HEK293 (cell line): ENCODE data around the gene ARHGAP21.

Experiments
- KLF10 ChIP-seq: fragments of 450-650 bp; IDR thresholded peaks from 2 replicates; pipeline ENCODE4 v1.5.1; 2018; ENCODE audit warnings: missing biosample characterization, mild to moderate bottlenecking, missing genetic modification characterization
- KLF9 ChIP-seq: fragments of 450-650 bp; formaldehyde crosslinking; IDR thresholded peaks from 2 replicates; pipeline ENCODE4 v1.5.1; 2016; ENCODE audit warnings: missing biosample characterization, missing genetic modification characterization, low read depth
- SALL2 ChIP-seq: fragments of 450-650 bp; formaldehyde crosslinking; IDR thresholded peaks from 2 replicates; pipeline ENCODE4 v1.5.0; 2017; ENCODE audit warnings: missing biosample characterization, mild to moderate bottlenecking, missing genetic modification characterization, borderline replicate concordance
- ZEB2 ChIP-seq: fragments of 450-650 bp; formaldehyde crosslinking; IDR thresholded peaks from 2 replicates; pipeline ENCODE4 v1.5.1; 2016; ENCODE audit warnings: missing biosample characterization, missing genetic modification characterization
- ZNF140 ChIP-seq: fragments of 450-650 bp; formaldehyde crosslinking; IDR thresholded peaks from 2 replicates; pipeline ENCODE4 v1.5.1; 2016; ENCODE audit warnings: missing biosample characterization, missing genetic modification characterization
- ZNF16 ChIP-seq: fragments of 450-650 bp; formaldehyde crosslinking; IDR thresholded peaks from 2 replicates; pipeline ENCODE4 v1.5.1; 2016; ENCODE audit warnings: low read depth, missing biosample characterization, missing genetic modification characterization
- ZNF239 ChIP-seq: fragments of 450-650 bp; formaldehyde crosslinking; IDR thresholded peaks from 2 replicates; pipeline ENCODE4 v1.5.1; 2016; ENCODE audit warnings: missing biosample characterization, missing genetic modification characterization
- ZNF274 ChIP-seq, 2 experiments: fragments of 200-500 bp in 1 of 2; fragments of 450-650 bp in 1 of 2; sonication (Bioruptor generic) in 1 of 2; formaldehyde crosslinking in 1 of 2; IDR thresholded peaks; 2 replicates each; pipeline versions ENCODE4 v1.5.1 to v1.6.1; 2014 to 2016; ENCODE audit warnings: borderline replicate concordance in 1 of 2, inconsistent platforms in 1 of 2, low read length in 1 of 2, missing biosample characterization in 1 of 2, missing genetic modification characterization in 1 of 2
- ZNF292 ChIP-seq: fragments of 450-650 bp; formaldehyde crosslinking; IDR thresholded peaks from 2 replicates; pipeline ENCODE4 v1.5.1; 2016; ENCODE audit warnings: low read depth, missing biosample characterization, missing genetic modification characterization, borderline replicate concordance
- ZNF707 ChIP-seq: fragments of 450-650 bp; formaldehyde crosslinking; IDR thresholded peaks from 2 replicates; pipeline ENCODE4 v1.5.1; 2016; ENCODE audit warnings: missing biosample characterization, missing genetic modification characterization
- TF ChIP-seq, protein P1 (sequence below): fragments of 450-650 bp; formaldehyde crosslinking; IDR thresholded peaks from 2 replicates; pipeline ENCODE4 v1.5.1; 2016; ENCODE audit warnings: missing biosample characterization, missing genetic modification characterization
- TF ChIP-seq, protein P2 (sequence below): fragments of 450-650 bp; formaldehyde crosslinking; IDR thresholded peaks from 2 replicates; pipeline ENCODE4 v1.5.1; 2016; ENCODE audit warnings: missing biosample characterization, missing genetic modification characterization
- TF ChIP-seq, protein P3 (sequence below): fragments of 450-650 bp; formaldehyde crosslinking; IDR thresholded peaks from 2 replicates; pipeline ENCODE4 v1.5.1; 2016; ENCODE audit warnings: missing biosample characterization, missing genetic modification characterization
- TF ChIP-seq, protein P4 (sequence below): fragments of 450-650 bp; formaldehyde crosslinking; IDR thresholded peaks from 2 replicates; pipeline ENCODE4 v1.5.1; 2016; ENCODE audit warnings: missing biosample characterization, missing genetic modification characterization, low read depth

DNA sequence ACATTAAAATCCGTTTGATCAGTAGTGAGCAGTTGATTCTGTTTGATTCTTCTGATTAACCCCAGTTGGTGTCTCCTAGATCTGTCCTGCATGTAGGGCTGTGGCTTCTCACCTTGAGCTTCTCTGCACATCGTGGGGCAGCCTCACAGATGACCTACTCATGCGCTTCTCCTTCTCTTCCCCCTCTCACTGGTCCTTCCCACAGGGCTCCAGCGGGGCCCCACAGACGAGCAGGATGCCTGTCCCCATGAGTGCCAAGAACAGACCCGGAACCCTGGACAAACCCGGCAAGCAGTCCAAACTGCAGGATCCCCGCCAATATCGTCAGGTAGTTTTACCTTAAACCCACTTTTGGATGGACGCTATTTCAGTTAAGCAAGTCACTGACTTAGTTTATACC is 178.9 kb downstream of the ARHGAP21 start:
- TF ChIP-seq ZNF707 (tag by site-specific recombination) = no peak
- TF ChIP-seq, protein P1, sequence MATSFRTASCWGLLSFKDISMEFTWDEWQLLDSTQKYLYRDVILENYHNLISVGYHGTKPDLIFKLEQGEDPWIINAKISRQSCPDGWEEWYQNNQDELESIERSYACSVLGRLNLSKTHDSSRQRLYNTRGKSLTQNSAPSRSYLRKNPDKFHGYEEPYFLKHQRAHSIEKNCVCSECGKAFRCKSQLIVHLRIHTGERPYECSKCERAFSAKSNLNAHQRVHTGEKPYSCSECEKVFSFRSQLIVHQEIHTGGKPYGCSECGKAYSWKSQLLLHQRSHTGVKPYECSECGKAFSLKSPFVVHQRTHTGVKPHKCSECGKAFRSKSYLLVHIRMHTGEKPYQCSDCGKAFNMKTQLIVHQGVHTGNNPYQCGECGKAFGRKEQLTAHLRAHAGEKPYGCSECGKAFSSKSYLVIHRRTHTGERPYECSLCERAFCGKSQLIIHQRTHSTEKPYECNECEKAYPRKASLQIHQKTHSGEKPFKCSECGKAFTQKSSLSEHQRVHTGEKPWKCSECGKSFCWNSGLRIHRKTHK (tag by site-specific recombination) = no peak
- TF ChIP-seq ZNF239 = no peak
- TF ChIP-seq, protein P2, sequence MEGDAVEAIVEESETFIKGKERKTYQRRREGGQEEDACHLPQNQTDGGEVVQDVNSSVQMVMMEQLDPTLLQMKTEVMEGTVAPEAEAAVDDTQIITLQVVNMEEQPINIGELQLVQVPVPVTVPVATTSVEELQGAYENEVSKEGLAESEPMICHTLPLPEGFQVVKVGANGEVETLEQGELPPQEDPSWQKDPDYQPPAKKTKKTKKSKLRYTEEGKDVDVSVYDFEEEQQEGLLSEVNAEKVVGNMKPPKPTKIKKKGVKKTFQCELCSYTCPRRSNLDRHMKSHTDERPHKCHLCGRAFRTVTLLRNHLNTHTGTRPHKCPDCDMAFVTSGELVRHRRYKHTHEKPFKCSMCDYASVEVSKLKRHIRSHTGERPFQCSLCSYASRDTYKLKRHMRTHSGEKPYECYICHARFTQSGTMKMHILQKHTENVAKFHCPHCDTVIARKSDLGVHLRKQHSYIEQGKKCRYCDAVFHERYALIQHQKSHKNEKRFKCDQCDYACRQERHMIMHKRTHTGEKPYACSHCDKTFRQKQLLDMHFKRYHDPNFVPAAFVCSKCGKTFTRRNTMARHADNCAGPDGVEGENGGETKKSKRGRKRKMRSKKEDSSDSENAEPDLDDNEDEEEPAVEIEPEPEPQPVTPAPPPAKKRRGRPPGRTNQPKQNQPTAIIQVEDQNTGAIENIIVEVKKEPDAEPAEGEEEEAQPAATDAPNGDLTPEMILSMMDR (tag by site-specific recombination) = no peak
- TF ChIP-seq ZNF274 (IDR thresholded peaks at IDR 0.05; ENCODE audit: low read length) = no peak
- no peak for TF ChIP-seq ZNF274 (tag by site-specific recombination; IDR thresholded peaks at IDR 0.05; ENCODE audit: borderline replicate concordance)
- no peak for TF ChIP-seq ZNF16 (tag by site-specific recombination)
- TF ChIP-seq KLF10 (tag by site-specific recombination) = no peak
- TF ChIP-seq, protein P3, sequence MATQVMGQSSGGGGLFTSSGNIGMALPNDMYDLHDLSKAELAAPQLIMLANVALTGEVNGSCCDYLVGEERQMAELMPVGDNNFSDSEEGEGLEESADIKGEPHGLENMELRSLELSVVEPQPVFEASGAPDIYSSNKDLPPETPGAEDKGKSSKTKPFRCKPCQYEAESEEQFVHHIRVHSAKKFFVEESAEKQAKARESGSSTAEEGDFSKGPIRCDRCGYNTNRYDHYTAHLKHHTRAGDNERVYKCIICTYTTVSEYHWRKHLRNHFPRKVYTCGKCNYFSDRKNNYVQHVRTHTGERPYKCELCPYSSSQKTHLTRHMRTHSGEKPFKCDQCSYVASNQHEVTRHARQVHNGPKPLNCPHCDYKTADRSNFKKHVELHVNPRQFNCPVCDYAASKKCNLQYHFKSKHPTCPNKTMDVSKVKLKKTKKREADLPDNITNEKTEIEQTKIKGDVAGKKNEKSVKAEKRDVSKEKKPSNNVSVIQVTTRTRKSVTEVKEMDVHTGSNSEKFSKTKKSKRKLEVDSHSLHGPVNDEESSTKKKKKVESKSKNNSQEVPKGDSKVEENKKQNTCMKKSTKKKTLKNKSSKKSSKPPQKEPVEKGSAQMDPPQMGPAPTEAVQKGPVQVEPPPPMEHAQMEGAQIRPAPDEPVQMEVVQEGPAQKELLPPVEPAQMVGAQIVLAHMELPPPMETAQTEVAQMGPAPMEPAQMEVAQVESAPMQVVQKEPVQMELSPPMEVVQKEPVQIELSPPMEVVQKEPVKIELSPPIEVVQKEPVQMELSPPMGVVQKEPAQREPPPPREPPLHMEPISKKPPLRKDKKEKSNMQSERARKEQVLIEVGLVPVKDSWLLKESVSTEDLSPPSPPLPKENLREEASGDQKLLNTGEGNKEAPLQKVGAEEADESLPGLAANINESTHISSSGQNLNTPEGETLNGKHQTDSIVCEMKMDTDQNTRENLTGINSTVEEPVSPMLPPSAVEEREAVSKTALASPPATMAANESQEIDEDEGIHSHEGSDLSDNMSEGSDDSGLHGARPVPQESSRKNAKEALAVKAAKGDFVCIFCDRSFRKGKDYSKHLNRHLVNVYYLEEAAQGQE (tag by site-specific recombination) = no peak
- TF ChIP-seq, protein P4, sequence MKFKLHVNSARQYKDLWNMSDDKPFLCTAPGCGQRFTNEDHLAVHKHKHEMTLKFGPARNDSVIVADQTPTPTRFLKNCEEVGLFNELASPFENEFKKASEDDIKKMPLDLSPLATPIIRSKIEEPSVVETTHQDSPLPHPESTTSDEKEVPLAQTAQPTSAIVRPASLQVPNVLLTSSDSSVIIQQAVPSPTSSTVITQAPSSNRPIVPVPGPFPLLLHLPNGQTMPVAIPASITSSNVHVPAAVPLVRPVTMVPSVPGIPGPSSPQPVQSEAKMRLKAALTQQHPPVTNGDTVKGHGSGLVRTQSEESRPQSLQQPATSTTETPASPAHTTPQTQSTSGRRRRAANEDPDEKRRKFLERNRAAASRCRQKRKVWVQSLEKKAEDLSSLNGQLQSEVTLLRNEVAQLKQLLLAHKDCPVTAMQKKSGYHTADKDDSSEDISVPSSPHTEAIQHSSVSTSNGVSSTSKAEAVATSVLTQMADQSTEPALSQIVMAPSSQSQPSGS = no peak
- TF ChIP-seq SALL2 (tag by site-specific recombination) = no peak
- TF ChIP-seq KLF9 = no peak
- TF ChIP-seq ZEB2 (tag by site-specific recombination) = no peak
- no peak for TF ChIP-seq ZNF140 (tag by site-specific recombination)
- no peak for TF ChIP-seq ZNF292 (tag by site-specific recombination)
